Suprapubic skin (tissue), 4 donors: ENCODE results near the gene LRAT. TPM values are rescaled to one million over a fixed set of nuclear protein-coding genes. Genes with fewer than 3 reads are reported as not detected.

Experiments used
- total RNA-seq, 4 donors: library from RNA; depleted of rRNA; stranded (reverse); fragments of >200 nt; gene quantifications; one replicate each; pipeline ENCODE4 v1.1.0, GENCODE V29; 2016

The LRAT gene
- total RNA-seq, 4 donors from 2014 or later = 0.11 to 1.2 (median 0.60) TPM

Other genes starting within 250 kb of the LRAT start
- gene PLRG1, start 193.6 kb upstream of the LRAT start, total RNA-seq = 10 to 100 TPM; 36.0 to 59.5 (median 44.8) TPM
- gene FGB, start 181.0 kb upstream of the LRAT start, total RNA-seq = 10 to 100 TPM in 1 of 4 donors, not detected in 3; 40.9 TPM
- gene FGA, start 153.3 kb upstream of the LRAT start, total RNA-seq = 10 to 100 TPM in 1 of 4 donors, not detected in 3; 30.0 TPM
- gene FGG, start 131.3 kb upstream of the LRAT start, total RNA-seq = 10 to 100 TPM in 1 of 4 donors, not detected in 3; 35.4 TPM
- not detected for gene RBM46, start 37.3 kb downstream of the LRAT start, total RNA-seq